ENCODE measurements around the gene FRMD4A.

The FRMD4A gene

DNA sequence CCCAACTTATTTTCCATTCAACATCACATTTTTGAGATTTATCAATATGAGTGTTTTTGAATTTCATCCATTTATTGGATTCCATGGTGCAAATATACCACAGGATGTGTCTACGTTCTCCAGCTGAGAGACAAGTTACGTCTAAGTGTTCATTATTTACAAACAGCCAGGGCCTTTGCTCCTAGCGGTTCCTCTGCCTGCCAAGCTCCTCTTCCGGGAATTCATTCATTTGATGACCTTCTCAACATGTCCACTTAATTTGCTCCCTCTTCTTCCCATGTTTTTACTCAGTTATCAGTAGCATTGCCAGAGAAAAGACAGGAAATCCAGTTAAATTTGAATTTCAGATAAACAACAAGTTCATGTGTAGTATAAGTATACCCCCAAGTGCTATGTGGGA, 422.2 kb downstream of the FRMD4A start:
- no peak for TF ChIP-seq GABPA (IDR thresholded peaks at IDR 0.05; ENCODE audit: low read depth)
- no peak for TF ChIP-seq SPI1 (IDR thresholded peaks at IDR 0.05; ENCODE audit: borderline replicate concordance, low read depth)
- TF ChIP-seq, protein P1, sequence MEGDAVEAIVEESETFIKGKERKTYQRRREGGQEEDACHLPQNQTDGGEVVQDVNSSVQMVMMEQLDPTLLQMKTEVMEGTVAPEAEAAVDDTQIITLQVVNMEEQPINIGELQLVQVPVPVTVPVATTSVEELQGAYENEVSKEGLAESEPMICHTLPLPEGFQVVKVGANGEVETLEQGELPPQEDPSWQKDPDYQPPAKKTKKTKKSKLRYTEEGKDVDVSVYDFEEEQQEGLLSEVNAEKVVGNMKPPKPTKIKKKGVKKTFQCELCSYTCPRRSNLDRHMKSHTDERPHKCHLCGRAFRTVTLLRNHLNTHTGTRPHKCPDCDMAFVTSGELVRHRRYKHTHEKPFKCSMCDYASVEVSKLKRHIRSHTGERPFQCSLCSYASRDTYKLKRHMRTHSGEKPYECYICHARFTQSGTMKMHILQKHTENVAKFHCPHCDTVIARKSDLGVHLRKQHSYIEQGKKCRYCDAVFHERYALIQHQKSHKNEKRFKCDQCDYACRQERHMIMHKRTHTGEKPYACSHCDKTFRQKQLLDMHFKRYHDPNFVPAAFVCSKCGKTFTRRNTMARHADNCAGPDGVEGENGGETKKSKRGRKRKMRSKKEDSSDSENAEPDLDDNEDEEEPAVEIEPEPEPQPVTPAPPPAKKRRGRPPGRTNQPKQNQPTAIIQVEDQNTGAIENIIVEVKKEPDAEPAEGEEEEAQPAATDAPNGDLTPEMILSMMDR (IDR thresholded peaks at IDR 0.05; ENCODE audit: insufficient read depth, low read length) = no peak
- TF ChIP-seq POLR2AphosphoS5 (IDR thresholded peaks at IDR 0.05; ENCODE audit: low read depth) = no peak
- TF ChIP-seq, protein P2, sequence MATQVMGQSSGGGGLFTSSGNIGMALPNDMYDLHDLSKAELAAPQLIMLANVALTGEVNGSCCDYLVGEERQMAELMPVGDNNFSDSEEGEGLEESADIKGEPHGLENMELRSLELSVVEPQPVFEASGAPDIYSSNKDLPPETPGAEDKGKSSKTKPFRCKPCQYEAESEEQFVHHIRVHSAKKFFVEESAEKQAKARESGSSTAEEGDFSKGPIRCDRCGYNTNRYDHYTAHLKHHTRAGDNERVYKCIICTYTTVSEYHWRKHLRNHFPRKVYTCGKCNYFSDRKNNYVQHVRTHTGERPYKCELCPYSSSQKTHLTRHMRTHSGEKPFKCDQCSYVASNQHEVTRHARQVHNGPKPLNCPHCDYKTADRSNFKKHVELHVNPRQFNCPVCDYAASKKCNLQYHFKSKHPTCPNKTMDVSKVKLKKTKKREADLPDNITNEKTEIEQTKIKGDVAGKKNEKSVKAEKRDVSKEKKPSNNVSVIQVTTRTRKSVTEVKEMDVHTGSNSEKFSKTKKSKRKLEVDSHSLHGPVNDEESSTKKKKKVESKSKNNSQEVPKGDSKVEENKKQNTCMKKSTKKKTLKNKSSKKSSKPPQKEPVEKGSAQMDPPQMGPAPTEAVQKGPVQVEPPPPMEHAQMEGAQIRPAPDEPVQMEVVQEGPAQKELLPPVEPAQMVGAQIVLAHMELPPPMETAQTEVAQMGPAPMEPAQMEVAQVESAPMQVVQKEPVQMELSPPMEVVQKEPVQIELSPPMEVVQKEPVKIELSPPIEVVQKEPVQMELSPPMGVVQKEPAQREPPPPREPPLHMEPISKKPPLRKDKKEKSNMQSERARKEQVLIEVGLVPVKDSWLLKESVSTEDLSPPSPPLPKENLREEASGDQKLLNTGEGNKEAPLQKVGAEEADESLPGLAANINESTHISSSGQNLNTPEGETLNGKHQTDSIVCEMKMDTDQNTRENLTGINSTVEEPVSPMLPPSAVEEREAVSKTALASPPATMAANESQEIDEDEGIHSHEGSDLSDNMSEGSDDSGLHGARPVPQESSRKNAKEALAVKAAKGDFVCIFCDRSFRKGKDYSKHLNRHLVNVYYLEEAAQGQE (IDR thresholded peaks at IDR 0.05; ENCODE audit: insufficient replicate concordance, low read depth) = no peak
- H3K27me3 ChIP-seq (ENCODE audit: insufficient read depth, poor library complexity, severe bottlenecking) = no peaks in the 10 kb centered on the region
- H3K4me3 ChIP-seq (replicated peaks; ENCODE audit: insufficient read depth, low read length) = no peak overlapping the region
- no peak overlapping the region for H3K27ac ChIP-seq (replicated peaks)
- DNase-seq (ENCODE audit: low read depth in 1 of 2, low spot score in 1 of 2) = no peak

DNA sequence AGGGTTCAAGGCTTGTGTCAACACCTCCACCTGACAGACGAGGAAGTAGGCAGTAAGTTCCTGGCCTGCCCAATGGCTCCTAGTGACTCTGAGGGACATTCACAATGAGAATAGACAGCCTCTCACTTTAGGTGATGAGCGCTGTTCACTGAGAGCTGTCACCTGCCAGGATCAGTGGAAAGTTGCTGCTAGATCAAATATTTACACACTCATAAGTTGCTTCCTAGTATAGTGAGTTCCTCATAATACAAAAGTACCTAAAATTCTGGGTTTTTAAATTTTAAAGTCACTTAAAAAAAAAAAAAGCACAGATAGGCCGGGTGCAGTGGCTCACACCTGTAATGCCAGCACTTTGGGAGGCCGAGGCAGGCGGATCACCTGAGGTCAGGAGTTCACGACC, 423.2 kb downstream of the FRMD4A start:
- no peak for DNase-seq (ENCODE audit: low read depth in 1 of 2, low spot score in 1 of 2)
- Histone ChIP-seq H3K27me3 (ENCODE audit: insufficient read depth, poor library complexity, severe bottlenecking) (no peaks in the 10 kb centered on the region), H3K27ac (replicated peaks) (no peak overlapping the region), H3K4me3 (replicated peaks; ENCODE audit: insufficient read depth, low read length) (no peak overlapping the region)
- TF ChIP-seq, protein P1 (IDR thresholded peaks at IDR 0.05; ENCODE audit: insufficient read depth, low read length) = no peak
- TF ChIP-seq GABPA (IDR thresholded peaks at IDR 0.05; ENCODE audit: low read depth) (no peak), POLR2AphosphoS5 (IDR thresholded peaks at IDR 0.05; ENCODE audit: low read depth) (no peak), SPI1 (IDR thresholded peaks at IDR 0.05; ENCODE audit: borderline replicate concordance, low read depth) (no peak)
- TF ChIP-seq, protein P2 (IDR thresholded peaks at IDR 0.05; ENCODE audit: insufficient replicate concordance, low read depth) = no peak

DNA sequence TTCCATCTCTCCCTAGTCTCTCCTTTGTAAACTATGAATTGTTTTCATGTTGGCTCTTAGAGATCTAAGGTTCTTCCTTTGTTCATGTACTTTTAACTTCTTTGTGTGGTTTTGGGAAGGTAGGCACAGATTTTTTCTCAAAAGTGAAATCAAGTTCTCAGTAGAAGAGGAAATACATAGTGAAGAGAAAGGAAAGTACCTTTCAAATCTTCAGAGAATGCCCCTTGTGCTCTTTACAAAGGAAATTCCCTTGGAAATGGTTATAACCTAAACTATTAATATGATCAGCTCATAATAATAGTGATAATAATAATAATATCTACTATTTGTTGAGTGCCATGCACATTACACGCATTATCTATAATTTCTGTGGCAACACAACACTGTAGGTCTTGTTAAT, 425.4 kb downstream of the FRMD4A start:
- H3K27me3 ChIP-seq (ENCODE audit: insufficient read depth, poor library complexity, severe bottlenecking) = no peaks in the 10 kb centered on the region
- H3K4me3 ChIP-seq (replicated peaks; ENCODE audit: insufficient read depth, low read length) = no peak overlapping the region
- DNase-seq (ENCODE audit: low read depth in 1 of 2, low spot score in 1 of 2) = no peak
- TF ChIP-seq SPI1 (IDR thresholded peaks at IDR 0.05; ENCODE audit: borderline replicate concordance, low read depth) (no peak), GABPA (IDR thresholded peaks at IDR 0.05; ENCODE audit: low read depth) (no peak)
- H3K27ac ChIP-seq (replicated peaks) = no peak overlapping the region

DNA sequence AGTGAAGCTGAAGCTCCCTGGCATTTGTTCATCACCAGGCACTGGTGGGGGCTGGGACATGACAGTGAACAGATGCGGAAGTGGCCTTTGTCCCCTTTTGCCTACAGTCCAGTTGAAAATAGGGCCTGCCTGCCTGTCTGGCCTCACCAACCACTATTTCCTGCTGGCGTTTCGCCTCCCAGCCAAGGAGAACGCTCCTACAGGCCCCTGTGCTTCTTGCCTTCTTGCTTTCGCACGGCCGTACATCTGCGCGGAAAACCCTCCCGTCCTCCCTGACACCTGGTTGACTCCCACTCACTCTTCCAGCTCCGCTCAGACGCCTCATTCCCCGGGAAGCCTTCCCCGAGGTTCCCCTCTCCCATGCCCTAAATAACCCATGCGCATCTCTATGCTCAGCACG, 426.7 kb downstream of the FRMD4A start:
- TF ChIP-seq, protein P2 (IDR thresholded peaks at IDR 0.05; ENCODE audit: insufficient replicate concordance, low read depth) = no peak
- TF ChIP-seq SPI1 (IDR thresholded peaks at IDR 0.05; ENCODE audit: borderline replicate concordance, low read depth) = no peak
- TF ChIP-seq, protein P1 (IDR thresholded peaks at IDR 0.05; ENCODE audit: insufficient read depth, low read length) = no peak
- TF ChIP-seq GABPA (IDR thresholded peaks at IDR 0.05; ENCODE audit: low read depth) = no peak
- no peak for TF ChIP-seq POLR2AphosphoS5 (IDR thresholded peaks at IDR 0.05; ENCODE audit: low read depth)
- no peak overlapping the region for H3K27ac ChIP-seq (replicated peaks)
- H3K27me3 ChIP-seq (ENCODE audit: insufficient read depth, poor library complexity, severe bottlenecking) = no peaks in the 10 kb centered on the region
- no peak for DNase-seq (ENCODE audit: low read depth in 1 of 2, low spot score in 1 of 2)
- no peak overlapping the region for H3K4me3 ChIP-seq (replicated peaks; ENCODE audit: insufficient read depth, low read length)

Measured in HL-60 (cell line).